Breast epithelium (tissue), 3 donors: ENCODE measurements around the gene ESCO1.

Source experiments
- POLR2A ChIP-seq: fragments of 450-650 bp; IDR thresholded peaks from one replicate; pipeline ENCODE4 v1.6.1; 2016; ENCODE audit warnings: antibody characterized with exemption, mild to moderate bottlenecking, moderate library complexity
- POLR2AphosphoS5 ChIP-seq, 3 donors: sonication (generic); formaldehyde crosslinking; IDR thresholded peaks; one replicate each; pipeline ENCODE4 v1.6.1; 2017; ENCODE audit warnings: antibody characterized with exemption in 3 of 3
- TF ChIP-seq, protein P1 (sequence below), 3 donors: fragments of 450-650 bp; IDR thresholded peaks; one replicate each; pipeline ENCODE4 v1.5.1; 2016 to 2017; ENCODE audit warnings: antibody characterized with exemption in 3 of 3, mild to moderate bottlenecking in 3 of 3, moderate library complexity in 3 of 3

DNA sequence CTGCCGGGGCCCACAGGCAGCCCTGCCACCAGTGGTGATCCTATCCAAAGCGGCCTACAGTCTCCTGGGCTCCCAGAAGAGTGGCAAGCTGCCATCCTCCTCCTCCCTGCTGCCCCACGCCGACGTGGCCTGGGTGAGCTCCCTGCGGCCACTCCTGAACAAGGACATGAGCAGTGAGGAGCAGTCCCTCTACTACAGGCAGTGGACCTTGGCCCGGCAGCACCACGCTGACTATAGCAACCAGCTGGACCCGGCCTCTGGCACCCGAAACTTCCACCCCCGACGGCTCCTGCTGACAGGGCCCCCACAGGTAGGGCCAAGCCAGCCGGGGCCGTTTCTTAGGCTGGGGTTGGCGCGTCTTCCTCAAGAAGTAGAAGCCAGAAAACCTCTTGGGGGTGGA lies 100.5 kb downstream of the ESCO1 start:
- TF ChIP-seq, protein P1, sequence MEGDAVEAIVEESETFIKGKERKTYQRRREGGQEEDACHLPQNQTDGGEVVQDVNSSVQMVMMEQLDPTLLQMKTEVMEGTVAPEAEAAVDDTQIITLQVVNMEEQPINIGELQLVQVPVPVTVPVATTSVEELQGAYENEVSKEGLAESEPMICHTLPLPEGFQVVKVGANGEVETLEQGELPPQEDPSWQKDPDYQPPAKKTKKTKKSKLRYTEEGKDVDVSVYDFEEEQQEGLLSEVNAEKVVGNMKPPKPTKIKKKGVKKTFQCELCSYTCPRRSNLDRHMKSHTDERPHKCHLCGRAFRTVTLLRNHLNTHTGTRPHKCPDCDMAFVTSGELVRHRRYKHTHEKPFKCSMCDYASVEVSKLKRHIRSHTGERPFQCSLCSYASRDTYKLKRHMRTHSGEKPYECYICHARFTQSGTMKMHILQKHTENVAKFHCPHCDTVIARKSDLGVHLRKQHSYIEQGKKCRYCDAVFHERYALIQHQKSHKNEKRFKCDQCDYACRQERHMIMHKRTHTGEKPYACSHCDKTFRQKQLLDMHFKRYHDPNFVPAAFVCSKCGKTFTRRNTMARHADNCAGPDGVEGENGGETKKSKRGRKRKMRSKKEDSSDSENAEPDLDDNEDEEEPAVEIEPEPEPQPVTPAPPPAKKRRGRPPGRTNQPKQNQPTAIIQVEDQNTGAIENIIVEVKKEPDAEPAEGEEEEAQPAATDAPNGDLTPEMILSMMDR (IDR thresholded peaks at IDR 0.05): no peak
- TF ChIP-seq POLR2AphosphoS5 (IDR thresholded peaks at IDR 0.05) (no peak), POLR2A (no peak)
